OCI-M2 (cell line): ENCODE data around the gene PALLD.
"Not testable (repeated sequence)": the region's sequence is repeated elsewhere in the genome, so short reads cannot be mapped to it uniquely, and the experiment has no call there.

ENCODE experiments used
- DNase-seq: peaks from one replicate; lab custom pipeline; 2025; ENCODE audit not compliant: unreplicated experiment; lab: John Stamatoyannopoulos, UW

Gene PALLD

GRCh38 chr4:168496834-168497233 lies at the start of gene PALLD:
PALLD (plus strand) TSS chr4:168497052.
- no peak for DNase-seq

- DNase-seq: not testable (repeated sequence)
Observed at GRCh38 chr4:168449063-168449462, 47.8 kb upstream of the PALLD start.

- DNase-seq: no peak
Observed at GRCh38 chr4:168449719-168450452, 47.0 kb upstream of the PALLD start.

GRCh38 chr4:168451331-168451730 lies 45.5 kb upstream of the PALLD start:
- DNase-seq: no peak

- DNase-seq: no peak
Observed at GRCh38 chr4:168451744-168452390, 45.0 kb upstream of the PALLD start.

- no peak for DNase-seq
Observed at GRCh38 chr4:168453146-168453545, 43.7 kb upstream of the PALLD start.

- DNase-seq: not testable (repeated sequence)
Observed at GRCh38 chr4:168458256-168458655, 38.6 kb upstream of the PALLD start.

- DNase-seq: no peak
Observed at GRCh38 chr4:168461821-168462220, 35.0 kb upstream of the PALLD start.

- no peak for DNase-seq
Observed at GRCh38 chr4:168472920-168473319, 23.9 kb upstream of the PALLD start.

GRCh38 chr4:168474660-168475320 lies 22.1 kb upstream of the PALLD start:
- DNase-seq: no peak

GRCh38 chr4:168475745-168476144 lies 21.1 kb upstream of the PALLD start:
- DNase-seq: no peak

- DNase-seq: no peak
Observed at GRCh38 chr4:168478868-168479267, 18.0 kb upstream of the PALLD start.

GRCh38 chr4:168480931-168481611 lies 15.8 kb upstream of the PALLD start:
- no peak for DNase-seq

- no peak for DNase-seq
Observed at GRCh38 chr4:168483811-168484210, 13.0 kb upstream of the PALLD start.

- DNase-seq: no peak
Observed at GRCh38 chr4:168484626-168485025, 12.2 kb upstream of the PALLD start.

GRCh38 chr4:168485156-168485910 lies 11.5 kb upstream of the PALLD start:
- no peak for DNase-seq

GRCh38 chr4:168486912-168487281 lies 10.0 kb upstream of the PALLD start:
- no peak for DNase-seq

GRCh38 chr4:168487282-168488035 lies 9.4 kb upstream of the PALLD start:
- no peak for DNase-seq

- DNase-seq: no peak
Observed at GRCh38 chr4:168488869-168489274, 8.0 kb upstream of the PALLD start.

GRCh38 chr4:168489616-168490015 lies 7.2 kb upstream of the PALLD start:
- no peak for DNase-seq
